Stimulated activated CD4-positive, alpha-beta T cell treated with anti-CD3 and anti-CD28 coated beads, TNF-alpha, amount 100 ng/mL, for 1 hour (primary cell): ENCODE measurements around the gene NPIPB9.

Source experiments
- DNase-seq, 3 donors: peaks; one replicate each; pipeline ENCODE4 v3.0.0-alpha.2; 2020; ENCODE audit warnings: low read depth in 3 of 3, low spot score in 1 of 3

The NPIPB9 gene

DNA sequence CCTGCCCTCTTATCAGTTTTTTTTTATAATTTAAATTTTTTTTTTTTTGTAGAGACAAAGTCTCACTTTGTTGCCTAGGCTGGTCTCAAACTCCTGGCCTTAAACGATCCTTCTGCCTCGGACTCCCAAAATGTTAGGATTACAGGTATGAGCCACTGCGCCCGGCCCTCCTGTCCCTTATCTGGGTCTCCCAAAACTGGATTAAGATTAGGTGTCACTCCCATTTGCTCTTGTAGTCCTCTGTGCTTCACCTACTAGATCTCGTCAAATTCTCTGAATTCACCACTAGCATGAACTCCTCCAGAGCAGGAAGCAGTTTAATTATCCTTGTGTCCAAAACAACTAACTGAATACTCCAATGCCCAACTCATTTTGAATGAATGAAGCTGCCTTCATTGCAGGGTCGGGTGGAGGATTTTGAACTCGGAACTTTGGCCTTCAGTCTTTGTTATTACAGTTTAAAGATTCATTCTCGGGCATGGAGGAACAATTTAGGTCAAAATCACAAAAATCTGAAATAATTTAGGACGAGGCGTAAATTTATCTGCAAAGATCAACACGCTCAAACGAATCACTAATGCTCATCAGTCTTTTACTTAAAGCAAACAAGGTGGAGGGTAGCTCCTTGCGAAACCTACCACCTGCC lies 70.4 kb downstream of the NPIPB9 start:
- no peak for DNase-seq
